Epithelial cell of esophagus (primary cell): Measurements from ENCODE around the gene SMIM41.

Experiments
- DNase-seq: peaks from one replicate; pipeline ENCODE4 v3.0.0; 2010; ENCODE audit warnings: low read depth
- H3K4me3 ChIP-seq: 2 replicates; pipeline ENCODE4 v1.5.1; 2011; ENCODE audit warnings: mild to moderate bottlenecking, low read length, control low read depth
- TF ChIP-seq, protein P1 (sequence below): IDR thresholded peaks from 2 replicates; pipeline ENCODE4 v1.5.1; 2011; ENCODE audit warnings: low read depth, mild to moderate bottlenecking, low read length, control low read depth, inconsistent platforms; ENCODE audit not compliant: insufficient read depth; ENCODE audit errors: missing control alignments

SMIM41 gene

GRCh38 chr12:52079576-52080402, at the start of gene SMIM41:
TSS of gene SMIM41 (plus strand) at chr12:52079704. CDS start at chr12:52079780, 76 bp downstream.
- DNase-seq, result no peak

DNA sequence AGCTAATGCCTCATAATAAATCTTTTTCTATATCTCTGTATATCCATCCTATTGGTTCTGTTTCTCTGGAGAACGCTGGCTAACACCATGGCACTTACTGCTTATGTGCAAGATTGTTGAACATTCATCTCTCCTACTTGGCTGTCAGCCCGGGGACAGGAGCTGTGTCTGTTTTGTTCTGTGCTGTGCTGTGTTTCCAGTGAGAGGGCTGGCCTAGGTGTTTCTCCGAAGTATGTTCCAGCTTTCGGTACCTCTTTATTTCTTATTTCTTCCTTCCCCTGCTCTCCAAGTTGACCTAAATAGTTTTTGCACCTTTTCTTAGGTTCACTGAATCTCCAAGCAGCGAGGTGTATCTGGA, 47.1 kb upstream of the SMIM41 start:
- TF ChIP-seq, protein P1, sequence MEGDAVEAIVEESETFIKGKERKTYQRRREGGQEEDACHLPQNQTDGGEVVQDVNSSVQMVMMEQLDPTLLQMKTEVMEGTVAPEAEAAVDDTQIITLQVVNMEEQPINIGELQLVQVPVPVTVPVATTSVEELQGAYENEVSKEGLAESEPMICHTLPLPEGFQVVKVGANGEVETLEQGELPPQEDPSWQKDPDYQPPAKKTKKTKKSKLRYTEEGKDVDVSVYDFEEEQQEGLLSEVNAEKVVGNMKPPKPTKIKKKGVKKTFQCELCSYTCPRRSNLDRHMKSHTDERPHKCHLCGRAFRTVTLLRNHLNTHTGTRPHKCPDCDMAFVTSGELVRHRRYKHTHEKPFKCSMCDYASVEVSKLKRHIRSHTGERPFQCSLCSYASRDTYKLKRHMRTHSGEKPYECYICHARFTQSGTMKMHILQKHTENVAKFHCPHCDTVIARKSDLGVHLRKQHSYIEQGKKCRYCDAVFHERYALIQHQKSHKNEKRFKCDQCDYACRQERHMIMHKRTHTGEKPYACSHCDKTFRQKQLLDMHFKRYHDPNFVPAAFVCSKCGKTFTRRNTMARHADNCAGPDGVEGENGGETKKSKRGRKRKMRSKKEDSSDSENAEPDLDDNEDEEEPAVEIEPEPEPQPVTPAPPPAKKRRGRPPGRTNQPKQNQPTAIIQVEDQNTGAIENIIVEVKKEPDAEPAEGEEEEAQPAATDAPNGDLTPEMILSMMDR, result no peak
- DNase-seq, result peak; percentile 36
- peak overlapping the region; percentile 35 for H3K4me3 ChIP-seq

More at GRCh38 chr12:52079576-52080402, at the start of gene SMIM41:
- no peak within 1 kb of the TSS for H3K4me3 ChIP-seq
- TF ChIP-seq, protein P1, result no peak

- DNase-seq, result peak; percentile 98
- H3K4me3 ChIP-seq, result peak overlapping the region; percentile 35
- TF ChIP-seq, protein P1, result no peak
Measured at GRCh38 chr12:52032804-52033445, 46.6 kb upstream of the SMIM41 start.

DNA sequence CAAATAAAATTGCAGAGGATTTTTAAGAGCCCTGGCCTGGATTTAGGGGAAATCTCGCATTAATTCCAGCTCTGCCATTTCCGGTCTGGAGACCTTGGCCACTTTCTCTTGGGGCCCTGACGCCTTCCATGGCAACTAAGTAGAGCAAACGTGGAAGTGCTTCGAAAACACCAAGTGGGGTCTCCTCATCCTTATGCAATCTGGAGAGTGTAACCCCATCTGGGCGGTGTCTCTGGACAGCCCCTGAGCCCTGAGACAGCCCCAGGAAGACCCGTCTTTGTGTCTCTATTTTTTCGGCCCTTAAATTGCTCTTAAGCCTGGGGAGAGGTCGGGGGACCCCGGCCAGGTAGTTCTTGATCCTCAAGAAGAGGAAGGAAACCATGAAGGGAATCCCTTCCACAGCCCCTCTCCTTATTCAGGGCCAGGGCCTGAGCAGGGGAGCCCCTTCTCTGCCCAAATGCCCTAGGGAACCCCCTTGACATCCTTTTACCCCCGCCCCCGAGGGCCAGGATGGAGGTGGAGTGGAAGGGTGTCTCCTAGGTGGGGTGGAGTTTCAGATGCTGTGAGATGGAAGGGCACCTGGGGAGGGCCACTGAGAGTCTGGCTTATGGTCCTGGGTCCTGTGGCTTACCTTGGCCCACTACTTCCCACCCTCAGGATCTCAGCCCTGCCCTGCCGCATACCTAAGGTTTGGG, 45.9 kb upstream of the SMIM41 start:
- peak overlapping the region; percentile 32 for H3K4me3 ChIP-seq
- TF ChIP-seq, protein P1, result no peak
- no peak for DNase-seq

- DNase-seq, result no peak
- TF ChIP-seq, protein P1, result no peak
- H3K4me3 ChIP-seq, result no peak overlapping the region
Measured at GRCh38 chr12:52035190-52035589, 44.3 kb upstream of the SMIM41 start.

- TF ChIP-seq, protein P1, result no peak
- no peak overlapping the region for H3K4me3 ChIP-seq
- DNase-seq, result no peak
Measured at GRCh38 chr12:52035926-52036325, 43.6 kb upstream of the SMIM41 start.
